CMK (cell line): Measurements from ENCODE around the gene FUT7.

Source experiments
- DNase-seq: peaks from one replicate; pipeline ENCODE4 v3.0.0-alpha.2; 2010; ENCODE audit warnings: low read depth

Gene FUT7

GRCh38 chr9:136982232-136983051, 49.4 kb downstream of the FUT7 start, which contains the start of gene LCNL1:
Gene LCNL1 (plus strand): TSS chr9:136982993. CDS start chr9:136983587, 594 bp downstream.
- DNase-seq: no peak

GRCh38 chr9:136981588-136982231, 50.2 kb downstream of the FUT7 start:
- no peak for DNase-seq

- no peak for DNase-seq
Measured at GRCh38 chr9:136980669-136981478, 51.0 kb downstream of the FUT7 start.
